HCT116 (cell line): ENCODE results near the gene INIP. TPM values are rescaled to one million over a fixed set of nuclear protein-coding genes. Genes with fewer than 3 reads are reported as not detected.

ENCODE experiments used
- ATAC-seq: fragments of 200-7000 bp; cut with Tn5 transposase; 2 replicates; pipeline ENCODE4 v1.9.1; 2020; ENCODE audit warnings: mild to moderate bottlenecking, moderate library complexity
- BruUV-seq: library from RNA; stranded (reverse); fragments of 400-500 nt; replicated peaks from 2 replicates; lab custom pipeline; 2021; lab: Mats Ljungman, UMichigan
- CTCF ChIA-PET: fragments of 300-600 bp; sonication (Branson Sonifier 250); formaldehyde crosslinking; loops from one replicate; lab custom pipeline; 2021; ENCODE audit warnings: antibody characterized with exemption; lab: Charles Lee
- POLR2A ChIA-PET: fragments of 300-600, 350-600 bp; sonication (Branson Sonifier 250); formaldehyde crosslinking; loops from one replicate; lab custom pipeline; 2021; ENCODE audit warnings: antibody characterized with exemption; lab: Charles Lee
- RAD21 ChIA-PET, 2 experiments: fragments of 300-600 bp; sonication (Branson Sonifier 250); formaldehyde crosslinking; loops; one replicate each; lab custom pipeline; 2023; ENCODE audit warnings: low total read pairs in 2 of 2; ENCODE audit not compliant: uncharacterized antibody in 2 of 2, unreplicated experiment in 2 of 2, low non-redundant PET in 1 of 2; lab: Charles Lee
- DNase-seq: peaks from one replicate; pipeline ENCODE4 v3.0.0-alpha.2; 2010; ENCODE audit warnings: low read depth, low spot score
- H2AFZ ChIP-seq: fragments of 200-600 bp; shearing (Covaris generic), sonication (generic); 2 replicates; pipeline ENCODE4 v1.6.1; 2017; ENCODE audit warnings: low read depth, mixed run types, mixed read lengths, antibody characterized with exemption, low read length; ENCODE audit not compliant: poor library complexity, severe bottlenecking
- H3K27ac ChIP-seq: 2 replicates; pipeline ENCODE4 v1.5.1; 2012; ENCODE audit warnings: low read depth, low read length
- H3K27me3 ChIP-seq: fragments of 200-600 bp; sonication (generic); 2 replicates; pipeline ENCODE4 v1.6.1; 2016; ENCODE audit warnings: mixed run types, low read length, mixed read lengths; ENCODE audit not compliant: insufficient read depth
- H3K36me3 ChIP-seq, 2 experiments: fragments of 200-500 bp in 1 of 2; fragments of 200-600 bp in 1 of 2; sonication (Bioruptor generic) in 1 of 2; sonication (generic) in 1 of 2; 2 replicates each; pipeline versions ENCODE4 v1.5.1 to v1.6.1; 2014 to 2016; ENCODE audit warnings: low read length in 2 of 2, inconsistent platforms in 1 of 2, mixed read lengths in 1 of 2, mixed run types in 1 of 2; ENCODE audit not compliant: insufficient read depth in 2 of 2, control insufficient read depth in 1 of 2
- H3K4me1 ChIP-seq, 2 experiments: fragments of 200-600 bp in 1 of 2; sonication (generic) in 1 of 2; 2 replicates each; pipeline versions ENCODE4 v1.5.1 to v1.6.1; 2012 to 2017; ENCODE audit warnings: low read length in 2 of 2, inconsistent platforms in 1 of 2, mild to moderate bottlenecking in 1 of 2, mixed read lengths in 1 of 2, mixed run types in 1 of 2, moderate library complexity in 1 of 2; ENCODE audit not compliant: insufficient read depth in 2 of 2, control insufficient read depth in 1 of 2
- H3K4me2 ChIP-seq: fragments of 200-600 bp; sonication (generic); 2 replicates; pipeline ENCODE4 v1.6.1; 2017; ENCODE audit warnings: mixed run types, low read length, mixed read lengths
- H3K4me3 ChIP-seq, 2 experiments: fragments of 200-600 bp in 1 of 2; sonication (generic) in 1 of 2; replicated peaks in 1 of 2; 2 replicates each; pipeline ENCODE4 v1.5.1; 2011 to 2016; ENCODE audit warnings: low read length in 2 of 2, control low read depth in 1 of 2, low read depth in 1 of 2, mild to moderate bottlenecking in 1 of 2, mixed read lengths in 1 of 2, mixed run types in 1 of 2
- H3K79me2 ChIP-seq: fragments of 200-600 bp; sonication (generic); 2 replicates; pipeline ENCODE4 v1.6.1; 2017; ENCODE audit warnings: mild to moderate bottlenecking, mixed run types, low read length, moderate library complexity, mixed read lengths; ENCODE audit not compliant: insufficient read depth
- H3K9ac ChIP-seq: fragments of 200-600 bp; sonication (generic); 2 replicates; pipeline ENCODE4 v1.6.1; 2016; ENCODE audit warnings: low read length, mixed read lengths
- H3K9me2 ChIP-seq: fragments of 200-600 bp; sonication (generic), shearing (Covaris generic); 2 replicates; pipeline ENCODE4 v1.6.1; 2017; ENCODE audit warnings: mixed run types, mild to moderate bottlenecking, moderate library complexity; ENCODE audit not compliant: insufficient read depth
- H3K9me3 ChIP-seq, 2 experiments: fragments of 200-500 bp in 1 of 2; fragments of 200-600 bp in 1 of 2; sonication (Bioruptor generic) in 1 of 2; sonication (generic) in 1 of 2; 2 replicates each; pipeline ENCODE4 v1.6.1; 2014 to 2017; ENCODE audit warnings: low read length in 2 of 2, mixed read lengths in 2 of 2, inconsistent platforms in 1 of 2, low read depth in 1 of 2, mild to moderate bottlenecking in 1 of 2, mixed run types in 1 of 2, moderate library complexity in 1 of 2; ENCODE audit not compliant: control insufficient read depth in 1 of 2, insufficient read depth in 1 of 2
- H4K20me1 ChIP-seq: fragments of 200-600 bp; sonication (generic), shearing (Covaris generic); 2 replicates; pipeline ENCODE4 v1.6.1; 2017; ENCODE audit warnings: mixed run types, mild to moderate bottlenecking, moderate library complexity; ENCODE audit not compliant: insufficient read depth
- CTCF ChIP-seq, 3 experiments: fragments of 200-600 bp in 1 of 3; sonication (generic) in 1 of 3; IDR thresholded peaks in 2 of 3; conservative IDR thresholded peaks in 1 of 3; 2 replicates each; pipeline ENCODE4 v1.5.1; 2012 to 2017; ENCODE audit warnings: low read depth in 2 of 3, low read length in 2 of 3, antibody characterized with exemption in 1 of 3, borderline replicate concordance in 1 of 3, control low read depth in 1 of 3, mild to moderate bottlenecking in 1 of 3, mixed read lengths in 1 of 3, mixed run types in 1 of 3, moderate library complexity in 1 of 3; ENCODE audit not compliant: insufficient read depth in 1 of 3
- RAD21 ChIP-seq: IDR thresholded peaks from 2 replicates; pipeline ENCODE4 v1.6.1; 2012; ENCODE audit warnings: low read depth, mild to moderate bottlenecking
- TCF7L2 ChIP-seq: IDR thresholded peaks from 2 replicates; pipeline ENCODE4 v1.7.0; 2011; ENCODE audit warnings: borderline replicate concordance, inconsistent platforms; ENCODE audit not compliant: insufficient read depth, insufficient read length; ENCODE audit errors: extremely low read depth
- YY1 ChIP-seq: IDR thresholded peaks from 2 replicates; pipeline ENCODE4 v1.6.1; 2011; ENCODE audit warnings: low read length, low read depth, moderate library complexity, mild to moderate bottlenecking; ENCODE audit not compliant: insufficient replicate concordance; ENCODE audit errors: extremely low read depth
- intact Hi-C: fragments of 100-400 bp; cut with micrococcal nuclease; formaldehyde crosslinking; loops from 2 replicates; pipeline ENCODE4 v1.10.0; 2022
- total RNA-seq: library from RNA; stranded (reverse); gene quantifications from one replicate; pipeline ENCODE4 v1.2.1, GENCODE V29; 2021; ENCODE audit not compliant: unreplicated experiment

The INIP gene
- total RNA-seq, 1 experiment from 2014 or later, result 28.9 TPM

- intact Hi-C loops, result loop anchor here (2.0 to 10.0 kb wide), 3 partner anchors 84 to 598 kb away; partner anchors contain the start of gene KIAA1958
- 0 out of 2 replicates have a peak, but pooled peaks cover 4% of the 10 kb centered on the region for H4K20me1 ChIP-seq
- peaks cover 0 to 3% of the 10 kb centered on the region in 2 experiments; a peak in 1 of 4 replicates for H3K36me3 ChIP-seq
- no peaks in the 10 kb centered on the region for H3K27me3 ChIP-seq
- no peak overlapping the region for H3K4me3 ChIP-seq
- ATAC-seq (no peak), DNase-seq (no peak)
- no peak overlapping the region for H2AFZ ChIP-seq
- TF ChIP-seq RAD21 (peak; percentile 56), TCF7L2 (no peak), CTCF (IDR thresholded peaks at IDR 0.05 in 2 of 3, conservative IDR thresholded peaks at IDR 0.05 in 1 of 3; ENCODE audit: borderline replicate concordance in 1 of 3, insufficient read depth in 1 of 3, low read depth in 2 of 3, low read length in 2 of 3) (peak; percentile 36 to 57 (median 49); a peak in 5 of 6 replicates), YY1 (no peak)
- BruUV-seq, result no TSS peak
- H3K9ac ChIP-seq, result no peak overlapping the region
- no peaks in the 10 kb centered on the region for H3K9me3 ChIP-seq
- CTCF ChIA-PET, result no interaction called here
- H3K27ac ChIP-seq, result no peak overlapping the region
- H3K79me2 ChIP-seq, result peaks cover 35% of the 10 kb centered on the region
- RAD21 ChIA-PET, result no interaction called here
- POLR2A ChIA-PET, result no interaction called here
- H3K4me2 ChIP-seq, result no peak overlapping the region
- no peaks in the 10 kb centered on the region for H3K9me2 ChIP-seq
- H3K4me1 ChIP-seq, result no peaks in the 10 kb centered on the region
Measured at GRCh38 chr9:112711050-112711689, 6.7 kb downstream of the INIP start.
